Colonic mucosa (tissue), 4 donors: ENCODE data around the gene MYLK. TPM values are rescaled to one million over a fixed set of nuclear protein-coding genes. Genes with fewer than 3 reads are reported as not detected.
"Not testable (repeated sequence)": the region's sequence is repeated elsewhere in the genome, so short reads cannot be mapped to it uniquely, and the experiment has no call there.

Source experiments
- DNase-seq: peaks from one replicate; pipeline ENCODE4 v3.0.0-alpha.2; 2020
- H3K27ac ChIP-seq: fragments of 200-600 bp; one replicate; pipeline ENCODE4 v1.8.0; 2021
- H3K27me3 ChIP-seq: fragments of 200-600 bp; one replicate; pipeline ENCODE4 v1.8.0; 2021
- H3K36me3 ChIP-seq: fragments of 200-600 bp; one replicate; pipeline ENCODE4 v1.8.0; 2021
- H3K4me1 ChIP-seq: fragments of 200-600 bp; one replicate; pipeline ENCODE4 v1.8.0; 2021; ENCODE audit warnings: mild to moderate bottlenecking
- H3K4me3 ChIP-seq: fragments of 200-600 bp; one replicate; pipeline ENCODE4 v1.8.0; 2021
- H3K9ac ChIP-seq, 2 donors: one replicate each; pipeline ENCODE4 v1.7.0; 2013; ENCODE audit warnings: control low read depth in 2 of 2, low read depth in 2 of 2, low read length in 2 of 2
- H3K9me3 ChIP-seq: fragments of 200-600 bp; one replicate; pipeline ENCODE4 v1.8.0; 2021
- intact Hi-C: fragments of 100-400 bp; cut with DNase I; formaldehyde crosslinking; loops from one replicate; pipeline ENCODE4 v1.14.1; 2022
- total RNA-seq, 2 donors: library from RNA; stranded (reverse); fragmentation: NEBNext Ultra II Directional in 1 of 2; extraction: Animal tissue kit (Norgen Biotek cat#: 25700) in 1 of 2; gene quantifications; one replicate each; pipeline ENCODE4 v1.2.1, GENCODE V29; 2021
- TF ChIP-seq, protein P1 (sequence below): fragments of 200-600 bp; IDR thresholded peaks from one replicate; pipeline ENCODE4 v1.8.0; 2022; ENCODE audit warnings: antibody characterized with exemption, mild to moderate bottlenecking
- donor health status: healthy.
- donor health status: DM: no; HTN: no; CAD: no.
- donor health status: DM: no; HTN: no; CAD: no.

Gene MYLK
- total RNA-seq, 2 donors from 2014 or later = 58.8 to 267 TPM

GRCh38 chr3:123899300-123899865 lies 15.3 kb upstream of the MYLK start:
- no peaks in the 10 kb centered on the region for H3K9me3 ChIP-seq
- TF ChIP-seq, protein P1, sequence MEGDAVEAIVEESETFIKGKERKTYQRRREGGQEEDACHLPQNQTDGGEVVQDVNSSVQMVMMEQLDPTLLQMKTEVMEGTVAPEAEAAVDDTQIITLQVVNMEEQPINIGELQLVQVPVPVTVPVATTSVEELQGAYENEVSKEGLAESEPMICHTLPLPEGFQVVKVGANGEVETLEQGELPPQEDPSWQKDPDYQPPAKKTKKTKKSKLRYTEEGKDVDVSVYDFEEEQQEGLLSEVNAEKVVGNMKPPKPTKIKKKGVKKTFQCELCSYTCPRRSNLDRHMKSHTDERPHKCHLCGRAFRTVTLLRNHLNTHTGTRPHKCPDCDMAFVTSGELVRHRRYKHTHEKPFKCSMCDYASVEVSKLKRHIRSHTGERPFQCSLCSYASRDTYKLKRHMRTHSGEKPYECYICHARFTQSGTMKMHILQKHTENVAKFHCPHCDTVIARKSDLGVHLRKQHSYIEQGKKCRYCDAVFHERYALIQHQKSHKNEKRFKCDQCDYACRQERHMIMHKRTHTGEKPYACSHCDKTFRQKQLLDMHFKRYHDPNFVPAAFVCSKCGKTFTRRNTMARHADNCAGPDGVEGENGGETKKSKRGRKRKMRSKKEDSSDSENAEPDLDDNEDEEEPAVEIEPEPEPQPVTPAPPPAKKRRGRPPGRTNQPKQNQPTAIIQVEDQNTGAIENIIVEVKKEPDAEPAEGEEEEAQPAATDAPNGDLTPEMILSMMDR = no peak
- H3K27me3 ChIP-seq = no peaks in the 10 kb centered on the region
- H3K36me3 ChIP-seq = no peaks in the 10 kb centered on the region
- H3K27ac ChIP-seq = no peak overlapping the region
- no peak for DNase-seq
- H3K9ac ChIP-seq = no peak overlapping the region
- no peak overlapping the region for H3K4me3 ChIP-seq
- no peaks in the 10 kb centered on the region for H3K4me1 ChIP-seq
- intact Hi-C loops = no loop called here

GRCh38 chr3:123893012-123893411 lies 8.9 kb upstream of the MYLK start:
- no peaks in the 10 kb centered on the region for H3K9me3 ChIP-seq
- TF ChIP-seq, protein P1 = no peak
- no peaks in the 10 kb centered on the region for H3K36me3 ChIP-seq
- H3K27me3 ChIP-seq = no peaks in the 10 kb centered on the region
- no peak overlapping the region for H3K9ac ChIP-seq
- no peaks in the 10 kb centered on the region for H3K4me1 ChIP-seq
- H3K27ac ChIP-seq = no peak overlapping the region
- no peak overlapping the region for H3K4me3 ChIP-seq
- intact Hi-C loops = no loop called here
- no peak for DNase-seq

- intact Hi-C loops = no loop called here
- Histone ChIP-seq H3K27ac (no peak overlapping the region), H3K36me3 (no peaks in the 10 kb centered on the region), H3K4me1 (no peaks in the 10 kb centered on the region), H3K9ac (no peak overlapping the region), H3K27me3 (no peaks in the 10 kb centered on the region), H3K9me3 (no peaks in the 10 kb centered on the region), H3K4me3 (no peak overlapping the region)
- TF ChIP-seq, protein P1 = no peak
- no peak for DNase-seq
Measured at GRCh38 chr3:123892195-123892594, 8.1 kb upstream of the MYLK start.

DNA sequence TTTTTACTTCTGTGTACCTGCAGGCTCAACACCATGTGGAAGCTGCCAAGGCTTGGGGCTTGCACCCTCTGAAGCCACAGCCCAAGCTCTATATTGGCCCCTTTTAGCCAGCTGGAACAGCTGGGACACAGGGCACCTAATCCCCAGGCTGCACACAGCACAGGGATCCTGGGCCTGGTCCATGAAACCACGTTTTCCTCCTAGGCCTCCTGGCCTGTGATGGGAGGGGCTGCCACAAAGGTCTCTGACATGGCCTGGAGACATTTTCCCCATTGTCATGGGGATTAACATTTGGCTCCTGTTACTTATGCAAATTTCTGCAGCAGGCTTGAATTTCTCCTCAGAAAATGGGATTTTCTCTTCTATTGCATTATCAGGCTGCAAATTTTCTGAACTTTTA lies 6.9 kb upstream of the MYLK start:
- DNase-seq, H3K9ac ChIP-seq, H3K9me3 ChIP-seq, H3K36me3 ChIP-seq, H3K27me3 ChIP-seq, H3K4me3 ChIP-seq, intact Hi-C loops, H3K27ac ChIP-seq, H3K4me1 ChIP-seq: not testable (repeated sequence)

GRCh38 chr3:123890162-123890561 lies 6.0 kb upstream of the MYLK start:
- intact Hi-C loops, H3K27me3 ChIP-seq, H3K36me3 ChIP-seq, H3K9me3 ChIP-seq, DNase-seq, H3K9ac ChIP-seq, H3K4me3 ChIP-seq, H3K4me1 ChIP-seq, H3K27ac ChIP-seq: not testable (repeated sequence)

- Histone ChIP-seq H3K4me1 (peaks cover 4% of the 10 kb centered on the region), H3K9ac (no peak overlapping the region), H3K27ac (no peak overlapping the region), H3K27me3 (no peaks in the 10 kb centered on the region), H3K36me3 (no peaks in the 10 kb centered on the region), H3K9me3 (no peaks in the 10 kb centered on the region), H3K4me3 (no peak overlapping the region)
- no peak for DNase-seq
- TF ChIP-seq, protein P1 = no peak
- intact Hi-C loops = loop anchor here (10.0 kb wide), 1 partner anchor 100 kb away; no protein-coding TSS in a partner anchor
Measured at GRCh38 chr3:123884993-123885392, 861 bp upstream of the MYLK start.
